Suppressor macrophage treated with lipopolysaccharide for 4 hours (primary cell): ENCODE results near the gene MLLT1.
"Not testable (repeated sequence)": the region's sequence is repeated elsewhere in the genome, so short reads cannot be mapped to it uniquely, and the experiment has no call there.

Experiments used
- DNase-seq: peaks from one replicate; pipeline ENCODE4 v3.0.0-alpha.2; 2020

MLLT1 gene, protein sequence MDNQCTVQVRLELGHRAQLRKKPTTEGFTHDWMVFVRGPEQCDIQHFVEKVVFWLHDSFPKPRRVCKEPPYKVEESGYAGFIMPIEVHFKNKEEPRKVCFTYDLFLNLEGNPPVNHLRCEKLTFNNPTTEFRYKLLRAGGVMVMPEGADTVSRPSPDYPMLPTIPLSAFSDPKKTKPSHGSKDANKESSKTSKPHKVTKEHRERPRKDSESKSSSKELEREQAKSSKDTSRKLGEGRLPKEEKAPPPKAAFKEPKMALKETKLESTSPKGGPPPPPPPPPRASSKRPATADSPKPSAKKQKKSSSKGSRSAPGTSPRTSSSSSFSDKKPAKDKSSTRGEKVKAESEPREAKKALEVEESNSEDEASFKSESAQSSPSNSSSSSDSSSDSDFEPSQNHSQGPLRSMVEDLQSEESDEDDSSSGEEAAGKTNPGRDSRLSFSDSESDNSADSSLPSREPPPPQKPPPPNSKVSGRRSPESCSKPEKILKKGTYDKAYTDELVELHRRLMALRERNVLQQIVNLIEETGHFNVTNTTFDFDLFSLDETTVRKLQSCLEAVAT

DNA sequence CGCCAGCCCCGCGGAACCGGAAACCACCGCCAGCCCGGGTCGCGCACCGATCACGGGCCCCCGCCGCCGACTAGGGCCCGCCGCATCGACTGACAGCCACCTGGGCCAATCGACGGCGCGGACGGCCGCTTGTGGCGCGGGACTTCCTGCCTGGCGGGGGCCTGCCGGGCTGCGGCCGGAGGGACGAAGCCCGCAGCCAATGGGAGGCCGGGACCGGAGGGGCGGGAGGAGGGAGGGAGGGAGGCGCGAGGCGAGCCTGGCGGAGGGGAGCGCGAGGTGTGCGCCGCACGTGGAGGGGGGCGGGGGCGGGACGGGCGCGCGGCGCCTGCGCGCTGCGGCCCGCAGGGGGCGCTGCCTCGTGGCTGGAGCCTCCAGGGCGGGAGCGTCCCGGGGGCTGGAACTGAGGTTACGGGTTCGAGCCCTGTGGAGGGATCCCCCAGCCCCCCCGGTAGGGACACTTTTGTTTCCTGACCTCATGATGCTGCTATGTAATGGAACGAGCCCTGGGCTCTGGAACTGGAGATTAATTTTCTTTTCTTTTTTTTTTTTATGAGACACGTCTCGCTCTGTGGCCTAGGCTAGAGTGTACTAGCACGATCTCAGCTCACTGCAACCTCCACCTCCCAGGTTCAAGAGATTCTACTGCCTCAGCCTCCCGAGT lies at the start of gene MLLT1:
TSS of gene MLLT1 (minus strand) at position 45 of the 661 bp plus-strand sequence. CDS start 191 bp downstream, outside the sequence.
- DNase-seq = peak; percentile 98

DNA sequence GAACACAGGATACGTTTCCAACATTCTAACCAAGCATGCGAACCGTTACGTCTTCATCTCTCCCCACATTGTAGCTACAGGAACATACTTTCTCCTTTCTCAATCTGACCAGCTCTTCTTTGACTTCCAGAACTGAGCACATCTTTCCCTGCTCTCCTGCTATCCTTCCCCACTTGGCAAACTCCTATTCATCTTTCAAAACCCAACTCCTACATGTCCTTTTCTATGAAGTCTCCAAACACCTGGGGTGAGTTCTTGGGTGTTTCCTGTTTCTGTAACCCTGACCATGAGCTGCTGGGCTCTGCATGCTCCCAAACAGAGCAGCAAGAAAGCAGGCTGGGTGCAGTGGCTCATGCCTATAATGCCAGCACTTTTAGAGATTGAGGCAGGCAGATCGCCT lies 47.0 kb upstream of the MLLT1 start:
- DNase-seq = no peak

DNA sequence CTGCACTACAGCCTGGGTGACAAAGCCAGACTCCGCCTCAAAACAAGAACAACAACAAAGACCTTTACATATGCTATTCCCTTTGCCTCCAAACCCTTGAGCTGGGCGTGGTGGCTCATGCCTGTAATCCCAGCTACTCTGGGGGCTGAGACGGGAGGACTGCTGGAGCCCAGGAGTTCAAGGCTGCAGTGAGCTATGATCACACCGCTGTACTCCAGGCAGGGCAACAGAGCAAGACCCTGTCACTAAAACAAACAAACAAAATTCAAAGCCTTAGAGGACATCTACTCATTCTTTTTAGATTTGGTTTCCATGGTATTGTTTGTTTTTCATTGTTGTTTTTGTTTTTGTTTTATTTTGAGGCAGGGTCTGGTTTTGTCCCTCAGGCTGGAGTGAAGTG lies 45.8 kb upstream of the MLLT1 start:
- DNase-seq = no peak

DNA sequence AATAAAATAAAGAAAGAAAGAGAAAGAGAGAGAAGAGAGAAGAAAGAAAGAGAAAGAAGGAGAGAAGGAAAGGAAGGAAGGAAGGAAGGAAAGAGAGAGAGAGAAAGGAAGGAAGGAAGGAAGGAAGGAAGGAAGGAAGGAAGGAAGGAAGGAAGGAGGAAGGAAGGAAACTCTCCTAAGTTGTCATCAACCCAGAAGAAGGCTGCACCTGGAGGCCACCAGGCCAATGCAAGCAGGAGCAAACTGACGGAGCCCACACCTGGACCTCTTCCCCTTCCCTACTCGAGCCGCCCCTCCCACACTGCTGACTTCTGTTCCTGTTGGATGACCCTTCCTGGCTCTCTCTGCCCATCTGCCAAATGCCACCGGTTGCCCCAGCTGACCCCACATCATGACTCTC lies 45.0 kb upstream of the MLLT1 start:
- DNase-seq = no peak

DNA sequence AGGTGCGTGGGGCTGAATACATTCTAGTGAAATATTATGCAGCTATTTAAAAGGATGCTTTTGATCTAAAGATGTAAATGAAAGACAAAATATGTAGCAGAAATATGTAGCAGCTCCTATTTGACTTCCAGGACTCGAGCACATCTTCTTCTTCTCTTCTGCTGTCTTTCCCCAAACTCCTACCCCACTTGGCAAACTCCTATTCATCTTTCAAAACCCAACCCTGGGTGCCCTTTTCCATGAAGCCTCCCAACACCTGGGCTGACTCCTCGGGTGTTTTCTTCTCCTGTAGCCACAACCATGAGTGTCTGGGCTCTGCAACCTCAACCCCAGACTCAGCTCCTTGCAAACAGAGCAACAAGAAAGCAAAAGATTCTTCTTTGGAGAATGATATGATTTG lies 42.5 kb upstream of the MLLT1 start:
- DNase-seq = no peak

DNA sequence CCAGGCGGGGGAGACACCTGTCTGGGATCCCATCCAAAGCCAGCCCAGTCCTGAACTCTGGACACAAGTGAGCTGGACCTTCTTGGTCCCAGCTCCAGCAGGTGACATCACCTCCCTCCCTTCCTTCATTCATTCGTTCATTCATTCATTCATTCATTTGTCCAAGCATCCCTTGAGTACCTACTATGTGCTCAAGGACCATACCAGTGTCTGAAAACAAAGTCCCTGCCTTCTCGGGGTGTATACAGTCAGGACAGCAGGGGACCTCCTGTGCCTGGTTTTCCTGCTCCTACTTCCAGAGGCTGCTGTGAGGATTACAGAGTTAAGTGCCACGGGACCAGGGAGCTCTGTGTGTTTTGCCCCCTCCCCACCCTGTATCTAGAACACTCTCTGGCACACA lies 39.6 kb upstream of the MLLT1 start:
- no peak for DNase-seq

DNA sequence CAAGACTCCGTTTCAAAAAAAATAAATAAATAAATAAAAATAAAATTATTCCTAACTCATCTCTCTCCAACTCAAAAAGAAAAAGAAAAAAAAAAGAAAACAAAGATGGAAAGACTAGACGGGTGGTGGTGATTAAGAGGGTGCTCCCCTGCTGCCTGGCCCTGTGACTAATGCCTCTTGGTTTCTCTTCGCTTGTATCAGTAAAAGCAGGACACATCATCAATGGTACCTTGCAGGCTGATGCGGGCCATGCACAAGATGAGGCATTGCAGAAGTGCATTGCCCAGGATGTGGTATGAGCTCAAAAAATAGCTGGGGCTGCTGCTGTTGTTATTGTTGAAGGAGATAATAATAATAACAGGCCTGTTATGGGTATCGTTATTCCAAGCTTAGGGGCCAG lies 39.0 kb upstream of the MLLT1 start:
- DNase-seq = no peak

DNA sequence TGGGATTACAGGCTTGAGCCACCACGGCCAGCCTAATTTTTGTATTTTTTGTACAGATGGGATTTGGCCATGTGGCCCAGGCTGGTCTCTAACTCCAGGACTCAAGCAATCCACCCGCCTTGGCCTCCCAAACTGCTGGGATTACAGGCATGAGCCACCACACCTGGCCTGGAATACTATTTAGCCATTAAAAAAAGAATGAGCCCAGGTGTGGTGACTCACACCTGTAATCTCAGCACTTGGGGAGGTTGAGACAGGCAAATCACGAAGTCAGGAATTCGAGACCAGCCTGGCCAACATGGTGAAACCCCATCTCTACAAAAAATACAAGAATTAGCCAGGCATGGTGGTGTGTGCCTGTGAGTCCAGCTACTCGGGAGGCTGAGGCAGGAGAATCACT lies 35.9 kb upstream of the MLLT1 start:
- DNase-seq = not testable (repeated sequence)

DNA sequence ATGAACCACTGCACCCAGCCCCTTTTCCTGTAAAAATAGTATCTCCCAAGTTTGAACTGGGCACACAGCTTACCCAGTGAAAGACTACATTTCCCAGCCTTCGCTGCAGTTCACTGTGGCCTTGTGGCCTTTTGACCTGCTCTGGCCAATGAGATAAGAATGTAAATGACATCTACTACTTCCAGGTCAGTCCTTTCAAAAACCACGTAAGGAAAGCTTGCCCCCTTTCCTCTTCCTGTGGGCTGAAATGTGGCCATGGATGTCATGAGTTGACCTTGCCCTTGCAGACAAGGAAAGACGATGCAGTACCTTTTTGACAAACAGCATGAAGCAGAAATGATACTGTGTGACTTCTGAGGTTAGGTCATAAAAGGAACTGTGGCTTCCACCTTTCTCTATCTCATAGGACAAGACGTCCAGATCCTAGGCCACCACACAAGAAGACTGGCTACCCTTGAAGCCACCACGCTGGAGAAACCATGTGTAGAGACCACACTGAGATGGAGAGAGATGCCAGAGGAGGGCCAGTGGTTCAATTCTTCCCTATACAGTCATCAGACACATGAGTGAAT lies 33.7 kb upstream of the MLLT1 start:
- no peak for DNase-seq

DNA sequence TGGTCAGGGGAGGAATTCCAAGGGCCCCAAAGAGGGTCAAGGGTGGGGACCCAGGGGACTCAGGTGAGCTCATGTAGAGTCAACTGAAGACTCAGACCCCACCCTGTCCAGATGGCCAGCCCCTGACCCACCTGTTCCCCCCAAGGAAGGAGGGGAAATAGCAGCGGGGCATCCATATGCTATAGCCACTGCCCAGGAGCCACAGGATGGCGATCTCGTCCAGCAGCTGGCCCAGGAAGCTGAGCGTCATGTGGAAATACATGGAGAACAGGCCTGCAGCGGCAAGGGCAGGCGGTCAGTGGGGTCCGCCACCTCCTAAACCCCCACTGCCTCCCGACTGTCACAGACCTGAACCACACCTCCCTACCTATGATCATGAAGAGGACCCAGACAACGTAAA lies 32.2 kb upstream of the MLLT1 start:
- DNase-seq = no peak

DNA sequence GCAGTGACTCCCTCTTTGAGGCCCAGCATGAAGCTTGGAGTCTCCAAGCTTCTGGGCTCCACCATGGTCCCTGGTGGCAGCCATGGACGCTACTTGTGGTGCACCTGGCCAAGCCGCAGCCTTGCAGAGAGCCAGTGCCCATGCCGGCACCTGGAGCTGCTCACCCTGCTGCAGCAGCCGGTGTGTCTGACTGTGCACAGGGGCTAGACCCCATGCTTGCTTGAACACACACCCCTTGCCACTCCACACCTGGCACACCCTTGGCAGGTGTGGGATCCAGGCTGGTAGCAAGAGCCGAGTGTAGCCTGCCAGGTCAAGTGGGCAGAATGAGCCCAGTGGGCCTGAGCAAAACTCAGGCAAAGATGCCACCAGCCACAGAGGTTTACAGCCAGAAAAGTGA lies 18.6 kb upstream of the MLLT1 start:
- DNase-seq = no peak

DNA sequence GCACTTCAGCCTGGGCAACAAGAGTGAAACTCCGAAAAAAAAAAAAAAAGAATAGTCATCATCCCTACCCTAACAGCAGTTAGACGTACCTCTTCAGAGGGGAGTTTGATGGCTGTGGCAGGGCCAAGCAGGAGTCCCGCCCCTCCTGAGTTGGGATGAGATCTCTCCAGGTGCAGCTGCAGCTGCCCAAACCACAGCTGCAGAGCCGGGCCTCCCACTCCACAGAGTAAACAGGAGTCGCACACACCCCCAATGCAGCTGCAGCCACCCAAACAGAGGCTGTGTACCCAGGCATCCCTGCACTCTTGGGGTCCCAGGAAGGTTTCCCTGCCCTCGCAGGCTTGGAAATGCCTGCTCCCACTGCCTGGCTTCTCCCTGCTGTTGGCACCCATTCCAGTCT lies 17.4 kb upstream of the MLLT1 start:
- no peak for DNase-seq

DNA sequence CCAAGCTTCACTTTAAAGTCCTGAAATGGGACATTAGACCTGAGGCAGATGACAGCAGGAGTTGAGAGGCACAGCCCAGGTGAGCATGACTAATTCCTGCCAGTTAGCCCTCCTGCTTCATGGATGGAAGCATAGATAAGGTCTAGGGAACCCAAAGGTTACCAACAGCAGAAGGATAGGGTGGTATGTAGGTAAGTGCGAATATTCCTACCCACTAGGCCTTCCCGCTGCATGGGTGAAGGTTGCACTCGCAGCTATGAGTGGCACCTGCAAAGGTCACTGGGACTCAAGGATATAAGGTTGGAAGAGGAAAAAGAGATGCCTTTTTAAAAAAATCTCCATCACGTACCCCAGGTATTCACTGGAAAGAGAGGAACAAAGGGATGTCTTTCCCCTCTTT lies 12.2 kb upstream of the MLLT1 start:
- DNase-seq = no peak

DNA sequence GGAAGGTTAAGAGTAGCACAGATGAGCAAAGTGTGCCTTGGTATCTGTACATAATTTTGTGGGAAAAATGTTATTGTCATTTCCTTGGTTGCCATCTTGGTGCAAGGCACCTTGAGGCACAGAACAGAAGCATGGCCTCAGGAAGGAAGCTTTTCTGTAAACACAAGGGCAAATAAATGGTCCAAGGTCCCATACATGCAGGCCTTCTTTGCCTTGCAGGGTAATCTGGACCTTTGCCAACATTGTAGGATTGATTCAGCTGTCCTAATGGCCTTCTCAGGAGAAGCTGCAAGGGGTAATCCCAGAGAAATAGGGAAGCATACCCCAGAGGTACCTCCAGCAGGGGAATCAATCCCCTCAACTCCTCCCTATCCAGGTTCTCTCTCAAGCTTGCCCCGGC lies 9.0 kb upstream of the MLLT1 start:
- DNase-seq = no peak

DNA sequence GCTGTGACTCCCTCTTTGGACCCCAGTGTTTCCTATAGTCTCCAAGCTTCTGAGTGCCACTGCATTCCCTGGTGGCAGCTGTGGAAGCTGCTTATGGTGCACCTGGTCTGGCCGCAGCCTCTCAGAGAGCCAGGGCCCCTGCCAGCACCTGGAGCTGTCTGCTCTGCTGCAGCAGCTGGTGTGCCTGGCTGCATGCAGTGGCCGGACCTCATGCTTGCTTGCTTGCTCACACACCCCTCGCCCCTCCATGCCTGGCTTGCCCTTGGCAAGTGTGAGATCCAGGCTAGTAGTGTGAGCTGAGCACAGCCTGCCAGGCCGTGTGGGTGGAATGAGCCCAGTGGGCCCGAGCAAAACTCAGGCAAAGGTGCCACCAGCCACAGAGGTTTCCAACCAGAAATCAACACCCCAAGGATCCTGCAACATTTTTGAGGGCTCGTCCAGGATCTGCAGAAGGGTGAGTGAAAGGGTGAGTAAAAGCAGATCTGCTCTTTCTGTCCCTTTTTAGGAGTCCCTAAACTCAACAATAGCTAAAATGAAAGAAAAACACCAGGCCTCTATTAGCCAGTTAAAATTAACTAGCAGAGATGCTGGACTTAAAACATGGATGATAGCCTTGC lies 7.6 kb upstream of the MLLT1 start:
- no peak for DNase-seq

DNA sequence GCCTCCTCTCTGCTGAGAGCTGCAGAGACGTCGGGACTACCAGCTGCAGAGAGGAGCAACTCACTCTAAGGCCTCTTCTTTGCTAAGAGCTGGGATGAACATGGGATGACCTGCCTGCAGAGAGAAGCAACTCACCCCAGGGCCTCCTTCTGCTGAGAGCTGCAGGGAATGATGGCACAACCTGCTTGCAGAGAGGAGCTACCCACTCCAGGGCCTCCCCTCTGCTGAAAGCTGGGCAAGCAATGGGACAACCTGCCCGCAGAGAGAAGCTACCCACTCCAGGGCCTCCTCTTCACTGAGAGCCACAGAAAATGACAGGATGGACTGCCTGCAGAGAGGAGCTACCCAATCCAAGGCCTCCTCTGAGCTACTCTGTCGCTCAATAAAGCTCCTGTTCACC lies 6.9 kb upstream of the MLLT1 start:
- no peak for DNase-seq

DNA sequence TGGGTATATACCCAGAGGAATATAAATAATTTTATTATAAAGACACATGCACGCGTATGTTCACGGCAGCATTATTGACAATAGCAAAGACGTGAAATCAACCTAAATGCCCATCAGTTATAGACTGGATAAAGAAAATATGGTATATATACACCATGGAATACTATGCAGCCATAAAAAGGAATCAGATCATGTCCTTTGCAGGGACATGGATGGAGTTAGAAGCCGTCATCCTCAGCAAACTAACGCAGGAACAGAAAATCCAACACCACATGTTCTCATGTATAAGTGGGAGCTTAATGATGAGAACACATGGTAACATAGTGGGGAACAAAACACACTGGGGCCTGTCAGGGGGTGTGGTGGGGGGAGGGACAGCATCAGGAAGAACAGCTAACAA lies 2.6 kb upstream of the MLLT1 start:
- not testable (repeated sequence) for DNase-seq

DNA sequence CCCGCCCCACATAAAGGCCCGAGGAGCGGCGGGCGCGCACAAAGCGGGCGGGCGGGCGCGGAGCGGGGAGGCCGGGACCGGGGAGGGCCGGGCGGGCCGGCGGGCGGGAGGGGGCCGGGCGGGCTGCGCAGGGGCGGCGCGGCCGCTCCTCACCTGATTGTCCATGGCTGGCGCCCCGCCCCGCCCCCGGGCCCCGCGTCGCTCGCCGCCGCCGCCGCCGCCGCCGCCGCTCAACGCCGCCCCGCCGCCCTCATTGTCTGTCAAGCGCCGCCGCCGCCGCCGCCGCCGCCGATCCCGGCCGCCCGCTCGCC lies 200 bp downstream of the MLLT1 start:
- DNase-seq = no peak

DNA sequence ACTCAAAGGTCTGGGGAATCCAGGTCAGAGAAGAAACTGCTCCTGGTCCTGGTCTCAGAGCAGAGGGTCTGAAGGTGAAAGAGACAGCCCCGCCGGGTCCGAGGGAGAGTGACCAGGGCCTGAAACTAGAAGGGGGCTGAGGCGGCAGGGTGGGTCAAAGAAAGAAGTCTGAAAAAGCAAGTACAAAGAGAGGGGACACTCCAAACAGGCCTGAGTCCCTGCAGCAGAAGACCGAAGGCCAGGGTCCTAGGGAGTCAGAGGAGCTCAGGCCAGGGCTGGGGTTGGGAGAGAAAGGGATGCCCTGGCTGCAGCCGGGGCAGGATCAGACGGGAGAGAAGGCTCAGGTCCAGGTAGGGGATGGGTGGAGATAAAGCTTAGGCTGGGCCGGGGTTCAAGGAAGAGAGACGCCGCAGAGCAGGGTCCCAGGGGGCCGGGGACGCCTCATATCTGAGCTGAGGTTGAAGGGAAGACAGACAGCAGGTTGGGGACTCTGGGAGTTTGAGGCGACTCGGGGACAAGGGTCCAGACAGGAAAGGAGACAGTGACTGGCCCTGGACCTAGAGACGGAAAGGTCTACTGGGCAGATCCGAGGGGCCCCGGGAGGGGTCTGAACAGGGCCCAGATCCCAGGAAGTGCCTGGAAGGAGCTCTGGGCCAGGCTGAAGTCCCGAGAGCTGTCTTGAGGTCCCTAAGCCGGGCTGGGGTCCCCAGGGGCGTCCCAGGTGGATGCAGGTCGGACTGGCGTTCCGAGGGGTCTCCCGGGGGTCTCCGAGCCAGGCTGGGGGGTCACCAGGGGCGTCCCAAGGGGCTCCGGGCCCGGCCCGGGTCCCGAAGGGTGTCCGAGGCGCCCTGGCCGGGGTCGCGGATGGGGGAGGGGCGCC lies 795 bp downstream of the MLLT1 start:
- DNase-seq = no peak

DNA sequence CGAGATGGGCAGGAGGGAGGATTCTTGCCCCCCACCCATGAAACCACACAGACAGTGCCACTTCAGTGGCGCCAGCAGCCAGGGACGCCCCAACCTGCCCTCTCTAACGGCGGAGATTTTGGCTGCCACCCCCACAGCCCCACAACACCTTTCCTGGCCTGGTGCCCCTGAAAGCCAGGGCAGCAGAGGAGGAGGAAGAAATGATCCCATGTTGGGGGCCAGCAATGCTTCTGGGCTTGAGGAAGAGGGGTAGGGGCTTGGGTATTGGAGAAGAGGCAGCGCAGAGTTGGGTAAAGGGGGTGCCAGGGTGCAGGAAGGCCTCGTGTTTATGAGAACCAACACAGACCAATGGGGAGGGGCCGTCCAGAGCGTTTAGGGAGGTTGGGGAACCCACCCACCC lies 1.7 kb downstream of the MLLT1 start:
- no peak for DNase-seq

DNA sequence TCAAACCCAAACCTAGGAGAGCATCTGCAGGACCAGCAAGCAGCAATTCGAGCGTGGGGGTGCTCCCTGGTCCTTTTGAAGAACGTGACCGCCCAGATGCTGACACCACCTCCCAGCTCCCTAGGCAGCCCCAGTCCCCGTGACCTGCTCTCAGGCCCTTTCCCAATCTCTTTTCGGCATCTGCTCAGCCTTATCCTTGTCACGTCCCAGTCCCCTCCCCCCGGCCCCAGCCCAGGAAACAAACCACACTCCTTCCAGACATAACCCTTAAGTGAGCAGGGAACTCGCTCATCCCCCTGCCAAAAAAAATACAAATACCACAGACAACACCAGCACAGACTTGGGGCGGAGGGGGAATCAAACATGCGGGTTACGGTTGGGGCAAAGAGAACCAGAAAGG lies 3.3 kb downstream of the MLLT1 start:
- no peak for DNase-seq

DNA sequence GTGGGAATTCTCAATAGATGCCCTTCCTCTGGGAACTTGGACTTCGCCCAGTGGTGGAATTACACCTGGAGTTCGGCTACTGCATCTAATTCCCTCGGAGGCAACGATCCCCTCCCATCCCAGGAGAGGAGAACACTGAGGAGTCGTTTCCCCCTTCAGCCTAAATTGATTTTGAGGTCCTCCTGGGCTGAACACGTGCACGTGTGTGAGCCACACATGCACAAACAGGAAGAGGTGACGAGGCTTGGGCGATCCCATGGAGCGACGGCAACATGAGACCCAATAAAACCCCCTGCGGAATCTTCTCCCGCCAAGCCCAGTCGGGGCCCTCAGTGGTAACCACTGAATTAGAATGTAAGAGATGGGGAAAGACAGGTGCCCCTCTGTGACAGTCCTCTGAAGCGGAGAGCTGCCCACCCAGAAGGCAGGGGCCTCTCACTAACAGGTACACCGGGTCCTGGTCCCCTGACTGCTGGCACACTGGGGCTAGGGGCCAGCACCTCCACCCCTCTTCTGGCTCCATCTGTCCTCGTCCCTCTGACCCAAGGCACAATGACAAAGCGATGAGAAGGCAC lies 4.5 kb downstream of the MLLT1 start:
- no peak for DNase-seq
